Calu3 (cell line): ENCODE measurements around the gene DLST. TPM values are rescaled to one million over a fixed set of nuclear protein-coding genes. Genes with fewer than 3 reads are reported as not detected.
A peak's percentile ranks its signal among the peaks of the same experiment; 100 is the strongest.

Source experiments
- BruUV-seq: library from RNA; stranded (reverse); fragments of 400-500 nt; replicated peaks from 2 replicates; lab custom pipeline; 2021; lab: Mats Ljungman, UMichigan
- CTCF ChIA-PET: fragments of 300-600 bp; sonication (Branson Sonifier 250); formaldehyde crosslinking; loops from one replicate; lab custom pipeline; 2022; ENCODE audit warnings: antibody characterized with exemption; lab: Charles Lee
- DNase-seq: peaks from one replicate; pipeline ENCODE4 v3.0.0; 2022
- H3K27ac Mint-ChIP-seq: one replicate; pipeline ENCODE4 v1.8.0; 2022; ENCODE audit warnings: mixed read lengths; ENCODE audit not compliant: unreplicated experiment
- H3K27me3 Mint-ChIP-seq: one replicate; pipeline ENCODE4 v1.8.0; 2022; ENCODE audit warnings: mixed read lengths; ENCODE audit not compliant: unreplicated experiment
- H3K36me3 Mint-ChIP-seq: one replicate; pipeline ENCODE4 v1.8.0; 2022; ENCODE audit warnings: mild to moderate bottlenecking, moderate library complexity, mixed read lengths; ENCODE audit not compliant: insufficient read depth, unreplicated experiment
- H3K4me1 Mint-ChIP-seq: one replicate; pipeline ENCODE4 v1.8.0; 2022; ENCODE audit warnings: mild to moderate bottlenecking, low read depth, mixed read lengths; ENCODE audit not compliant: unreplicated experiment
- H3K4me3 Mint-ChIP-seq: one replicate; pipeline ENCODE4 v1.8.0; 2022; ENCODE audit warnings: mild to moderate bottlenecking, low read depth, moderate library complexity, mixed read lengths; ENCODE audit not compliant: unreplicated experiment
- H3K9me3 Mint-ChIP-seq: one replicate; pipeline ENCODE4 v1.8.0; 2022; ENCODE audit warnings: low read depth, mixed read lengths; ENCODE audit not compliant: unreplicated experiment
- CTCF ChIP-seq: fragments of 200-600 bp; IDR thresholded peaks from one replicate; pipeline ENCODE4 v1.8.0; 2022; ENCODE audit warnings: antibody characterized with exemption; ENCODE audit not compliant: unreplicated experiment
- intact Hi-C: fragments of 100-400 bp; cut with micrococcal nuclease; formaldehyde crosslinking; loops from one replicate; pipeline ENCODE4 v1.10.0; 2022; ENCODE audit not compliant: unreplicated experiment
- total RNA-seq: library from RNA; stranded (reverse); gene quantifications from 2 replicates; pipeline ENCODE4 v1.2.3, GENCODE V29; 2022

The DLST gene
- total RNA-seq, 1 experiment from 2014 or later, result 84.2 TPM

- no TSS peak for BruUV-seq
- Mint-ChIP-seq H3K4me3 (no peak overlapping the region), H3K27ac (no peak overlapping the region), H3K27me3 (no peaks in the 10 kb centered on the region), H3K36me3 (peaks cover 36% of the 10 kb centered on the region), H3K9me3 (no peaks in the 10 kb centered on the region), H3K4me1 (no peaks in the 10 kb centered on the region)
- CTCF ChIA-PET, result interaction anchor here (0.6 kb wide), 1 partner anchor 19 kb away, joined by 3 read pairs; no protein-coding TSS in a partner anchor
- intact Hi-C loops, result no loop called here
- no peak for TF ChIP-seq CTCF
- no peak for DNase-seq
Measured at GRCh38 chr14:74897642-74898041, 15.9 kb downstream of the DLST start.

GRCh38 chr14:74898083-74898482, 16.4 kb downstream of the DLST start:
- Mint-ChIP-seq H3K27me3 (no peaks in the 10 kb centered on the region), H3K36me3 (peaks cover 32% of the 10 kb centered on the region), H3K4me3 (no peak overlapping the region), H3K27ac (no peak overlapping the region), H3K9me3 (no peaks in the 10 kb centered on the region), H3K4me1 (no peaks in the 10 kb centered on the region)
- DNase-seq, result no peak
- no TSS peak for BruUV-seq
- TF ChIP-seq CTCF, result no peak
- CTCF ChIA-PET, result interaction anchor here (0.6 kb wide), 1 partner anchor 20 kb away, joined by 3 read pairs; no protein-coding TSS in a partner anchor
- intact Hi-C loops, result no loop called here

GRCh38 chr14:74898694-74899093, 17.0 kb downstream of the DLST start:
- H3K27ac Mint-ChIP-seq, result peak overlapping the region; percentile 58
- TF ChIP-seq CTCF, result no peak
- intact Hi-C loops, result no loop called here
- H3K36me3 Mint-ChIP-seq, result peaks cover 34% of the 10 kb centered on the region
- H3K4me1 Mint-ChIP-seq, result no peaks in the 10 kb centered on the region
- no peaks in the 10 kb centered on the region for H3K9me3 Mint-ChIP-seq
- CTCF ChIA-PET, result no interaction called here
- DNase-seq, result no peak
- H3K4me3 Mint-ChIP-seq, result no peak overlapping the region
- H3K27me3 Mint-ChIP-seq, result no peaks in the 10 kb centered on the region
- no TSS peak for BruUV-seq

- TF ChIP-seq CTCF, result no peak
- no peaks in the 10 kb centered on the region for H3K4me1 Mint-ChIP-seq
- H3K36me3 Mint-ChIP-seq, result peaks cover 32% of the 10 kb centered on the region
- CTCF ChIA-PET, result interaction anchor here (0.6 kb wide), 1 partner anchor 44 kb away, joined by 3 read pairs; no protein-coding TSS in a partner anchor
- no peak overlapping the region for H3K27ac Mint-ChIP-seq
- no peak for DNase-seq
- TSS peak; percentile 60 for BruUV-seq
- no peaks in the 10 kb centered on the region for H3K27me3 Mint-ChIP-seq
- intact Hi-C loops, result no loop called here
- no peak overlapping the region for H3K4me3 Mint-ChIP-seq
- no peaks in the 10 kb centered on the region for H3K9me3 Mint-ChIP-seq
Measured at GRCh38 chr14:74902941-74903705, 21.4 kb downstream of the DLST start.
